PFSK-1 (cell line): ENCODE data around the gene MGARP.

Experiments
- POLR2AphosphoS5 ChIP-seq: IDR thresholded peaks from 2 replicates; pipeline ENCODE4 v1.6.1; 2012; ENCODE audit warnings: low read depth, mild to moderate bottlenecking, control low read depth, low read length, moderate library complexity
- SIN3A ChIP-seq: IDR thresholded peaks from 2 replicates; pipeline ENCODE4 v1.6.1; 2012; ENCODE audit warnings: mild to moderate bottlenecking, low read length, moderate library complexity, borderline replicate concordance; ENCODE audit not compliant: insufficient read depth
- TF ChIP-seq, protein P1 (sequence below), 2 experiments: IDR thresholded peaks; 2 replicates each; pipeline versions ENCODE4 v1.6.1 to v1.8.0; 2011 to 2012; ENCODE audit warnings: low read depth in 2 of 2, low read length in 2 of 2, control low read depth in 1 of 2, inconsistent platforms in 1 of 2, mild to moderate bottlenecking in 1 of 2, moderate library complexity in 1 of 2; ENCODE audit not compliant: insufficient read depth in 1 of 2

DNA sequence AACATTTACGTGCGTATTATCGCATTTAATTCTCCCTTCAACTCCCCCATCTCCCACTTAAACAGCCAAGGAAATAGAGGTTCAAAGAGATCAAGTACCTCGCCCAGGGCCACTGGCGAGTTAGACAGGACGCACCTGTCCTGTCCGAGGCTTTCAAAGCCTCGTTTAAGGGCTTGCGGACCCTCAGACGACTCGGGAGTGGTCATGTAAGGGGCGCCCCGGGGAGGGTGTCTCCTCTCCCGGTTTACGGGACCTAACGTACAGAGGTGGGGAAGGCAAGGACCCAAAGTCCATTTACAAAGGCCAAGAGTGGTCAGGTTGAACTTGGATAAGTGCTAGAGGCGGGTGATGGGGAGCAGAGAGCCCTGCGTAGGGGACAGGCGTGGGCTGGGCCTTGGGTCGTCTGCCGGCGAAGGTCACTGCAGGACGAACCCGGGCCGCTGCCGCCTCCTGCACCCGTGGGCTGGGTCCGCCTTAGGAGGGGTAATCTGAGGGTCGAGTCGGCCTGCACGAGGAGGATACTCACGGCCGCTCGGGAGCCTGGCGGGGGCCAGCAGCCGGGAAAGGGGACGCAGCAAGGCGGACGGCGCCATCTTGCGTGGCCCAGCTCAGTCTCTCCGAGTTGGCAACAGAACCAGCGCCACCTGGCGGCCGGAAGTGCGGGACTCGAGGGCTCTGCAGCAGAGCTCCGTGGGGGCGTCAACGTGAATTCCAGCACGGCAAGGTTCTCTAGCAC is 15.3 kb upstream of the MGARP start:
- TF ChIP-seq, protein P1, sequence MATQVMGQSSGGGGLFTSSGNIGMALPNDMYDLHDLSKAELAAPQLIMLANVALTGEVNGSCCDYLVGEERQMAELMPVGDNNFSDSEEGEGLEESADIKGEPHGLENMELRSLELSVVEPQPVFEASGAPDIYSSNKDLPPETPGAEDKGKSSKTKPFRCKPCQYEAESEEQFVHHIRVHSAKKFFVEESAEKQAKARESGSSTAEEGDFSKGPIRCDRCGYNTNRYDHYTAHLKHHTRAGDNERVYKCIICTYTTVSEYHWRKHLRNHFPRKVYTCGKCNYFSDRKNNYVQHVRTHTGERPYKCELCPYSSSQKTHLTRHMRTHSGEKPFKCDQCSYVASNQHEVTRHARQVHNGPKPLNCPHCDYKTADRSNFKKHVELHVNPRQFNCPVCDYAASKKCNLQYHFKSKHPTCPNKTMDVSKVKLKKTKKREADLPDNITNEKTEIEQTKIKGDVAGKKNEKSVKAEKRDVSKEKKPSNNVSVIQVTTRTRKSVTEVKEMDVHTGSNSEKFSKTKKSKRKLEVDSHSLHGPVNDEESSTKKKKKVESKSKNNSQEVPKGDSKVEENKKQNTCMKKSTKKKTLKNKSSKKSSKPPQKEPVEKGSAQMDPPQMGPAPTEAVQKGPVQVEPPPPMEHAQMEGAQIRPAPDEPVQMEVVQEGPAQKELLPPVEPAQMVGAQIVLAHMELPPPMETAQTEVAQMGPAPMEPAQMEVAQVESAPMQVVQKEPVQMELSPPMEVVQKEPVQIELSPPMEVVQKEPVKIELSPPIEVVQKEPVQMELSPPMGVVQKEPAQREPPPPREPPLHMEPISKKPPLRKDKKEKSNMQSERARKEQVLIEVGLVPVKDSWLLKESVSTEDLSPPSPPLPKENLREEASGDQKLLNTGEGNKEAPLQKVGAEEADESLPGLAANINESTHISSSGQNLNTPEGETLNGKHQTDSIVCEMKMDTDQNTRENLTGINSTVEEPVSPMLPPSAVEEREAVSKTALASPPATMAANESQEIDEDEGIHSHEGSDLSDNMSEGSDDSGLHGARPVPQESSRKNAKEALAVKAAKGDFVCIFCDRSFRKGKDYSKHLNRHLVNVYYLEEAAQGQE (IDR thresholded peaks at IDR 0.05; ENCODE audit: insufficient read depth in 1 of 2, low read depth in 2 of 2, low read length in 2 of 2), result peak; percentile 24 to 50; a peak in 1 of 4 replicates
- TF ChIP-seq POLR2AphosphoS5, result peak; percentile 74
- TF ChIP-seq SIN3A, result 0 out of 2 replicates have a peak, but pooled peaks have one; percentile 49
